ENCODE measurements around the gene RAB1B.
"Not testable (repeated sequence)": the region's sequence is repeated elsewhere in the genome, so short reads cannot be mapped to it uniquely, and the experiment has no call there.

Gene RAB1B

DNA sequence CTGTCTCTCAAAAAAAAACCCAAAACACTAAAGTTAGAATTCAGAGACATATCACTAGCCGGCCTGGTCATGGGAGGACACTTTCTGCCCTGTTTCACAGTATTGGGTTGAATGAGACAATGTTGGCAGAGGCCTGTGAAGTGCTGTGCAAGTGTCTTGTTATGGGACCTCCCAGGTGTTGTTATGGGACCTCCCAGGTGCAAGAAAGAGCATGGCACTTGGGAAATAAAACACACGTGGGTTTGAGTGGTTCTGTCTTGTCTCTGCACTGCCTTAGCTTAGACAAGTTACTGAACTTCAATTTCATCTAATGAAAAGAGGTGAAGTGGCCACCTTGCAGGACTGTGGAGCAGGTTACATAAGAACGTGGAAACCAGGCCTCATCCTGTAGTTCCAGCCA is 28.9 kb upstream of the RAB1B start:
- in situ Hi-C loops (cut with MboI; ENCODE audit: low sequenced_read_pairs), result no loop called here

DNA sequence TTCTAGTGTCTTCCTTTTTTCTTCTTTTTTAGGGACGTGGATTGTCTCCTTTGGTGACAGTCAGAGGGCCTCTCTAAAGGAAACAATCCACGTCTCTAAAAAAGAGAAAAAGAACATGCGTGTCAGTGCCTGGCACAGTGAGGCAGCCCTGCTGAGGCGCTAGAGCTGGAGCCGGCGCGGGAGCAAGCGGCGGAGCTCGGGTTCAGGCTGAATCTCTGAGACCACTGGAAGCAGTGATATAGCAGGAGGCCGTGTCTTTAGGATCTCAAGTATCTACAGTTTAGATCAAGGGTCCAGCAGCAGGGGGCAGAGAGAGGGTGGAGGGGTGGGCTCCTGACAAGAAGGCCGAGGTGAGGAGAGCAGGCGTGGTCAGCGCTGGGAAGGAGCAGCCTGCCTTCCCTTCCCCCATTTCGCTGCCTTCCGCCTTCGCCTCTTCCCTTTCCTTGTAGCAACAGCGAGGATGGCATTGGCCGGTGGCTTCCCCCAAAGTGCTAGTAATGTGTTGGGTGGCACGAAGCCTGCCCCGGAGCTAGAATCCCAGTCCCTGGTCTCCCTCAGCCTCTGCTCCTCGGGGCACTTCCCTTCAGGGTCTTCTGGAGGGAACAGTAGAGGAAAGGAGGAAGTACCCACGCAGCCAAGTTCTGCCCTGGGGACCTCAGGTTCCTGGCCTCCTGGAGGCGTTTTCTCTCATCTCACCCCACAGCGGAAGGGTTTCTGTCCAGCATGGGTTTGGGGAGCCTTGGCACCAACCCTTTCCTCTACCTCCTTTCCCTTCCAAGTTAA is 28.2 kb upstream of the RAB1B start:
- in situ Hi-C loops (cut with MboI; ENCODE audit: low sequenced_read_pairs), result no loop called here

DNA sequence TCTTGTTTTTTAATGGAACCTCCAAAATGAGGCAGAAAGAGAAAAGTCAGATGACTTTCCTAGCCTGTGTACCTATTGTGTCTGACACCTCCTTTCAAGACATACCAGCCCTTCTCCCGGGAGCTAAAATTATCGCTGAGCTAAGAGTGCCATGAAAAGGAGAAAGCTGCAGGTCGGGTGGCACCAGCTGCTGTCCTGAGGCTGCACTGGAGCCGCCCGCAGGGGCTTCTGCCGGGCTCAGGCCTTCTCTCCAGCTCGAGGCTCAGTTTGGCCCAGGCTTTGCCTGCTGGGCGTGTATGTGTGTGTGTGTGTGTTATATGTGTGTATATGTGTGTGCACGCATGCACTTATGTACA is 27.7 kb upstream of the RAB1B start:
- in situ Hi-C loops (cut with MboI; ENCODE audit: low sequenced_read_pairs), result no loop called here

DNA sequence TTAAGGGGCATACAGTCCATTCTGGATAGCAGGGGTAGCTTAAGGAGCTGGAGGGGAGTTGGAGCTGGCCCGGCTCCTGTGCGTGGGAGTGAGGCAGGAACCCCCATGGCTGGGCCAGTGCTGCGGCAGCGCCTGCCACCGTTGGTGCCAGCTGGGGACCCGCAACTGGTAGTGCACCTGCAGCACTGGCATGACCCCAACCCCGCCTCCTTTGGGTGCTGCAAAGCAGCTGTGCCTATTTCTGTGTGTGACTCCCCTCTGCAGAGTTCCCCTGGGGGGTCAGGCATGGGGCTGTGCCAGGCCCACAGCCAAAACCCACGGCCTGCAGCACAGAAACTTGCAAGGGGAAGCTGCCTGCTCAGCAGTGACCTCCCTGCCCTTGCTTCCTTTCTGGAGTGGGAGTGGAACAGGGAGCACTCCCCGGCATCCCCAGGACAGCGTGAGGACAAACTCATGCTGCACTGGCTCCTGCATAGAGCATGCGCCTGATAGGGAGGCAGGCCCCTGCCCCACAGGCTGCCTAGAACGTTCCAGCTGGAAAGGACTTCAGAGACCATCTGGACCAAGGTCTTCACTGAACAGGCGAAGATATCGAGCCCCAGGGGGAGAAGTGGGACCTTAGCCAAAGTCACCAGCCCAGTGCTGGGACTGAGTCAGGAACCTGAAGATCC is 26.2 kb upstream of the RAB1B start:
- in situ Hi-C loops (cut with MboI; ENCODE audit: low sequenced_read_pairs), result no loop called here

DNA sequence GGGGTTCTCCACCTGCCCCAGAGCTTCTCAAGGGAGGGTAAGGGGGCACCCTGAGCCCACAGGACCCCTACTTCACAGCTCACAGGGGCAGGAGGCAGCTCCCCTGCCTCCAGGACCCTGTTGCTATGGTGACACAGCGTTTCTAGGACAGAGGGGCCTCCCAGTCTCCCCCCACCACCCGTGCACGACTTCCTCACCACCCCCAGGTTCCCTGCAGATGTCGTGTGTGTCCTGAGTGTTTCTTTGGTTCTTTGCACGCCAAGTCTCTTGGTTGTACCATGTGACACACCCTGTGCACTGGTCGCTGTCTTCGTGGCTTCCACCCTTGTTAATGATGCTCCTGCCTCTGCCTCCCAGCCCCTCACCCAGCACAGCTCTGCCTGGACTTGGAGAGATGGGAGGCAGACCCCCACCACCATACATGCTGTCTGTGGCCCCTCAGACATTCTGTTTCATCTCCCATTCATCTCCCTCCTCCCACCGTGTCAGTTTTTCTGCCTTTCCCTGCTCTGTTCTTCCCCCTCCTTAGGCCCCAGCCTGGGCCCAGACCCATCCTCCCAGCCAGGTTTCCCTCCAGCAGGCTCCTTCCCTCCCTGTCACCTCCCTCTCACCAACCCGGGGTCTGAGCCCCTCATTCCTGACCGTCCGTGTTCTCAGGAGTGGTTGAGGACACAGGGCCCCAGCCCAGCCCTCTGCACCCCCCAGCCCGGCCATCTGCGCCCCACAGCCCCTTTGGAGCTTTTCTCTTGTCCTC is 24.5 kb upstream of the RAB1B start:
- in situ Hi-C loops (cut with MboI; ENCODE audit: low sequenced_read_pairs), result no loop called here

DNA sequence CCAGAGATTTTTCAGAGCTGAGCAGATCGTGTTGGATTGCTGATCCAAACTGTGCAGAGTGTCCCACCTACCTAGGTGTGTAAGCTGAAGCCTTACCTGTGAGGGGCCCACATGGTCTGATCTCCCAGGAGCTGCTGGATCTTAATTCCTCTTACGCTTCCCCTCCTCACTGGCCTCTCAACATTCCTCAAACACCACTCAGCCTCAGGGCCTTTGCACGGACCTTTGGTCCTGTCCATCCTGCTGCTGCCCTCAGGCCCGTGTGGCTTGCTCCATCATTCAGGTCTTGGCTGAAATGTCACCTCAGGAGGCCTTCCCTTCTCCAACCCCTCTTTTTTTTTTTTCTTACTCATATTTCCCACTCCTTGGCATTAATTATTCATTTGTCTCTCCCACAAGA is 21.1 kb upstream of the RAB1B start:
- in situ Hi-C loops (cut with MboI; ENCODE audit: low sequenced_read_pairs), result no loop called here

DNA sequence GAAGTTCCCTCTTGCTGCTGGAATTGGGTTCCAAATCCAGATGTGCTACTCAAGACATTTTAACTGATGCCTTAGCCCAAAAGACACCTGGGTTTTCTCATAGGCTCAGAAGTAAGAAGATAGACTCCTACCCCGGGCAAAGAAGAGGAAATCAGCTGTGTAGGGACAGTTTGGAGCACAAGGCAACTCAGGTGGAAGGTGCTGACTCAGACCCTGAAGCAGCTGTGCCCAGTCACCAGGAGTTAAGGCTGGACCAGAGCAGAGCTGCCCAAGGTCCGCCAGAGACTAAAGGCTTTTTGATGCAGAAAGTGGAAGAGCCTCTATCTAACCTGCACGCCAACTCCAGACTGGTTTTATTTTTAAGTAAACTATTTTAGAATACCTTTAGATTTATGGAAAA is 20.6 kb upstream of the RAB1B start:
- in situ Hi-C loops (cut with MboI; ENCODE audit: low sequenced_read_pairs), result no loop called here

DNA sequence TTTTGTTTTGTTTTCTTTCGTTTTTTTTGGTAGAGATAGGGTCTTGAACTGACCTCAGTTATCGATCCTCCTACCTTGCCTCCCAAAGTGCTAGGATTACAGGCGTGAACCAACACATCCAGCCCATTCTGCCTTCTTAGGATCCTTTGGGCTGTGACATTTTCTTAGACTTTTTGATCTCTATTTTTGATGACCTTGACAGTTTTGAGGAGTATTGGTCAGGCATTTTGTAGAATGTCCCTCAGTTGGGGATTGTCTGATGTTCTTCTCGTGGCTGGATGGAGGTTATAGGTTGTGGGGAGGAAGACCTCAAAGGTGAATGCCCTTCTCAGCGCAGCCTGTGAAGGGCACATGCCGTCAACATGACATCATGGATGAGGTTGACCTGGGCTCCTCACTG is 19.5 kb upstream of the RAB1B start:
- in situ Hi-C loops (cut with MboI; ENCODE audit: low sequenced_read_pairs), result no loop called here

DNA sequence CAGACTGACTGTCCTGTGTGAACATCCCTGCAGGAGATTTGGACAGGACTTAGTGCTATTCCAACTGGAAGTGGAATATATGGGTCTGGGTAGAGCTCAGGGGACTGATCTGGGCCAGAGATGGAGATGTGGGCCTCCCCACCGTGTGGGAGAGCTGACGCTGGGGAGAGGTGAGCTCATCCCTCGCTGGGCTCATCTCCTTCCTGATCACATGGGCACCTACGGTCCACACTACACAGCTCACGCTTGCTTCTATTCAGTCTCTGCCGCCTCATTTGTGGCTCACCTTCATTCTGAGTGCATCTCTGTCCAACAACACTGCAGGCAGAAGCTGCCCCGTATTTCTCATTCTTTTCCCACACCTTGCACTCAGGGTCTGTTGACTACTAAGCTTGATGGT is 16.6 kb upstream of the RAB1B start:
- in situ Hi-C loops (cut with MboI; ENCODE audit: low sequenced_read_pairs), result no loop called here

DNA sequence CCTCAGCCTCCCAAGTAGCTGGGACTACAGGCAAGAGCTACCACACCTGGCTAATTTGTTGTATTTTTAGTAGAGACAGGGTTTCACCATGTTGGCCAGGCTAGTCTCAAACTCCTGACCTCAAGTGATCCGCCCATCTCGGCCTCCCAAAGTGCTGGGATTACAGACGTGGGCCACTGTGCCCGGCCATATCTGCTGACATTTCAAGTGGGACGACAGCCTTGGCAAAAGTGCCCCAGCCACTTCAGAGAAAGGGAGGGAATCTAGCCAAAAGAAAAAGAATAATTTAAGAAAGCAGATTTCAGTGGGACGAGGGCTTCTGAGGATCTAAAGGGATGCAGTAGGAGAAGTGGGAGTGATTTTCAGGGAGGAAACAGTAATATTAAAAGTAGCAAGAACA is 15.4 kb upstream of the RAB1B start:
- in situ Hi-C loops (cut with MboI; ENCODE audit: low sequenced_read_pairs), result not testable (repeated sequence)

DNA sequence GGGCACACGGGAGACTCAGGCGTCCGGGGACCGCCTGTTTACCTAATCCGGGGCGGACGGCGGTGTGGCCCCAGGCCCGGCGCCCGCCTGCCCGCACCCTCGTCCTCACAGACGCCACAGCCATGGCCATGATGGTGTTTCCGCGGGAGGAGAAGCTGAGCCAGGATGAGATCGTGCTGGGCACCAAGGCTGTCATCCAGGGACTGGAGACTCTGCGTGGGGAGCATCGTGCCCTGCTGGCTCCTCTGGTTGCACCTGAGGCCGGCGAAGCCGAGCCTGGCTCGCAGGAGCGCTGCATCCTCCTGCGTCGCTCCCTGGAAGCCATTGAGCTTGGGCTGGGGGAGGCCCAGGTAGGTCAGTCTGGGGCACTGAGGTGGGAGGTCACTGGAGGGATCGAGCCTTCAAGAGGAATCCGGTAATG is 10.0 kb upstream of the RAB1B start:
- in situ Hi-C loops (cut with MboI; ENCODE audit: low sequenced_read_pairs), result no loop called here

DNA sequence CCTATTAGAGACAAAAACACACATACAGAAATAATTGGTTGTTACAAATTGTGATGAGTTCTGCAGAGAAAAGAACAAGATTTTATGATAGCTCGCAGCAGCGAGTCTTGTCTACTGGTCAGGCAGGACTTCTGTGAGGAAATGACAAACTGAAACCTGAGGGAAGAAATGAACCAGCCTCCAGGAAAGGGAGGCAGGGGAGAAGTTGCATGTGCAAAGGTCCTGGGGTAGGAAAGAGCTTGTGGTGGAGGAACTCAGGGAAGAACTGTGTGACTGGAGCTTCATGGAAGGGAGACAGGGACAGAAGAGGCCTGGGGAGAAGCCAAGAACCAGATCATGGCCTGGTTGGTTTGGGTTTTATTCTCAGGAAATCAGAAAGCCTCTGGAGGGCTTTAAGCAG is 9.2 kb upstream of the RAB1B start:
- in situ Hi-C loops (cut with MboI; ENCODE audit: low sequenced_read_pairs), result no loop called here

DNA sequence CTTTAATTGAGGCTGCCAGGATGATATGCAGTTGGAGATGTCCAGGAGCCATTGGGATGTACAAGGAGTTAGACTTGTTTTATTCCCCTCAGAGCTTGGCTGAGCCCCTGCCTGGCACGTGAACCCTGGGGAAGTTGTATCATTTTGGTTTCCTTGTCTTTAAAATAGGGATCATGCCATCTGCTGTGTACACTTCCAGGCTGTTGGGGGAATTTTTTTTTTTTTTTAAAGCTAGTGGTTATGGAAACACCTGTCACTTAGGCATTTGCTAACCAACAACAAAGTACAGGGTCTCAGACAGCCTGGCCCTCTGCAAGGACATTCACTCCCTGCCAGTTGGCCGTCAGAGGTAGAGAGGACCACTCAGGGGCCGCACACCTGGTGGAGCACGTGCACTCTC is 8.5 kb upstream of the RAB1B start:
- in situ Hi-C loops (cut with MboI; ENCODE audit: low sequenced_read_pairs), result no loop called here

DNA sequence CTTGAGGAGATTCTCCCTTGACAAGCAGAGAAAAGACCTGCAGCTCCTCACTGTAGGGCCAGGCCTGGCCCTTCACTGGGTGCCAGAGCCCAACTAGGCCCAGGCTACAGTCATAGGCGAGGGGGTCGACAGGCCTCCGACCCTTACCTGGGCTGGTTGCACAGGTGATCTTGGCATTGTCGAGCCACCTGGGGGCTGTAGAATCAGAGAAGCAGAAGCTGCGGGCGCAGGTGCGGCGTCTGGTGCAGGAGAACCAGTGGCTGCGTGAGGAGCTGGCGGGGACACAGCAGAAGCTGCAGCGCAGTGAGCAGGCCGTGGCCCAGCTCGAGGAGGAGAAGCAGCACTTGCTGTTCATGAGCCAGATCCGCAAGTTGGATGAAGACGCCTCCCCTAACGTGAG is 6.9 kb upstream of the RAB1B start:
- in situ Hi-C loops (cut with MboI; ENCODE audit: low sequenced_read_pairs), result no loop called here

DNA sequence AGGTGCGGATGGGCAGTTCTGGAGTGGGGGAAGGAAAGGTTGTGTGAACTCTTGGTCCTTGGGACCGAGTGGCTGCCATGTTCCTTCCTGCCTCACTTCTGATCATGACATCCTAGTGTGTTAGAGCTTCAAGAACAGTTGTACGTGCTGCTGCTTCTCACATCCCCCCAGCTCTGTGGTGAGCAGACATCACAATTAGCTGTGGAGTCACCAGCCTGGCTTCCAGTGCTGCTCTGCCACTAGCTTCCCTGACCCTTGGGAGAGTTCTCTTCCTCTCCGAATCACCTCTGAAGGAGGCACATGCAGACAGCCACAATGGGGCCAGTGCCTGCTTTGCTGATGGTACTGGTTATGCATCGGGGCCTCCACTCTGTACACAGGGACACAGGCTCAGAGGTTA is 6.2 kb upstream of the RAB1B start:
- in situ Hi-C loops (cut with MboI; ENCODE audit: low sequenced_read_pairs), result no loop called here

DNA sequence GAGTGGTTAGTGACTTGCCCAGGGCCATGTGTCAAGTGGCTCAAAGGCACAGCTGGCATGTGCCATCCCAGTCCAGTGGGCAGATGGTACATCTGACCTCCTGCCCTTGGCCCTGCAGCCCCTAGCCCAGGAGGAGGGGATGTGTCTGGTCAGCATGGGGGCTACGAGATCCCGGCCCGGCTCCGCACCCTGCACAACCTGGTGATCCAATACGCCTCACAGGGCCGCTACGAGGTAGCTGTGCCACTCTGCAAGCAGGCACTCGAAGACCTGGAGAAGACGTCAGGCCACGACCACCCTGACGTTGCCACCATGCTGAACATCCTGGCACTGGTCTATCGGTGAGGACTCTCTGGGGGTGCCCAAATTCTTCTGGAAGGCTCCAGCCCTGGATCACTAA is 5.7 kb upstream of the RAB1B start:
- in situ Hi-C loops (cut with MboI; ENCODE audit: low sequenced_read_pairs), result no loop called here

DNA sequence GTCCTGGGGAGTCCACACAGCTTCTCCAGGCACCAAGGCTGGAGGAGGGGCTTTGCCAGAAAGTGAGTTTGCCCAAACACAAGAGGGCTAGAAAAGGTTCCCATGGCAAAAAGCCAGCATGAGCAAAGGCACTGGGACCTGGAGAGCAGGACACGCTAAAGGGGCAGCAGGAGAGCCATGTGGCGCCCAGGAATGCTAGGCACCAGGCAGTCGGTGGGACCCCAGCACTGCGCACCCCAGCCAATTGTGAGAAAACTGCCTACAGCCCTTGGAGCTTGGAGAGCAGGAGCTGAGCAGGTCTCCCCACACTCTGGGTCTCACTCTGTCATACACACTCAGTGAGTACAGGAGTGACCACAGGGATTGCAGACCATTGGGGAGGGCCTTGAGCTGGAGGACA is 5.2 kb upstream of the RAB1B start:
- in situ Hi-C loops (cut with MboI; ENCODE audit: low sequenced_read_pairs), result no loop called here

DNA sequence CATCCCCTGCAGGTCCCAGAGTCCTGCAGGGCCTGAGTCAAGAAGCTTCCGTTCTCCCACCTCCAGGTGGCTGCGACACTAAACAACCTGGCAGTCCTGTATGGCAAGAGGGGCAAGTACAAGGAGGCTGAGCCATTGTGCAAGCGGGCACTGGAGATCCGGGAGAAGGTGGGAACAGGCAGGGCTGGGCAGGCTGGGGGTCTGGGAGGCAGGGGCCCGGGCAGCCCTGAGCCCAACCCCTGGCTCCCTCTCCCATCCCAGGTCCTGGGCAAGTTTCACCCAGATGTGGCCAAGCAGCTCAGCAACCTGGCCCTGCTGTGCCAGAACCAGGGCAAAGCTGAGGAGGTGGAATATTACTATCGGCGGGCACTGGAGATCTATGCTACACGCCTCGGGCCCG is 4.7 kb upstream of the RAB1B start:
- in situ Hi-C loops (cut with MboI; ENCODE audit: low sequenced_read_pairs), result no loop called here

DNA sequence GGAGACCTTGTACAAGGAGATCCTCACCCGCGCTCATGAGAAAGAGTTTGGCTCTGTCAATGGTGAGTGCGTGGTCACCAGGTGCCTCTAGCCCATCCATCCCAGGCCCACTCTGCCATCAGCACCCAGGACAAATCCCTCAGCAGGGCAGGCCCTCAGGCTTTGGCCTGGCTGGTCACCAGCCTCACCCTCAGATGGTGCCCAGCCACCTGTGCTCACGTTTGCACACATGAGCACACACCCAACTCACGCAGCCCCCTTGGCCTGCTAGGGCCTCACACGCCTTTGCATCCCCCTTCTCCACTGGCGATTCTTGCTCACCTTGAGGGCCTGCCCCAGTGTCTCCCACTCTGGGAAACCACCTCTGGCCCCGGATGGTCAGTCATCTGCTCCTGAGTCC is 4.1 kb upstream of the RAB1B start:
- in situ Hi-C loops (cut with MboI; ENCODE audit: low sequenced_read_pairs), result no loop called here

DNA sequence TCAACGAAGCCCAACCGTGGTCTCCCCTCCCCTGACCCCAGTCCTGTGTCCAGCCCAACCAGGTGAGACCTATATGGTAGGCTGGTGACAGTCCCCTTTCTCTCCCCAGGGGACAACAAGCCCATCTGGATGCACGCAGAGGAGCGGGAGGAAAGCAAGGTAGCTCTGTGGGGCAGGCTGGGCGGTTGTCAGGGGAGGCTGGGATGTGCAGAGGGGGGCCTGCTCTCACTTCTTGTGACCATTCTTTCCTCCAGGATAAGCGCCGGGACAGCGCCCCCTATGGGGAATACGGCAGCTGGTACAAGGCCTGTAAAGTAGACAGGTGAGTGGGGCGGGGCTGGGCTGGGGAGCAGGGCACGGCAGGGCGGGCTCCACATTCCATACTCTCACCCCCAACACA is 3.5 kb upstream of the RAB1B start:
- in situ Hi-C loops (cut with MboI; ENCODE audit: low sequenced_read_pairs), result no loop called here

DNA sequence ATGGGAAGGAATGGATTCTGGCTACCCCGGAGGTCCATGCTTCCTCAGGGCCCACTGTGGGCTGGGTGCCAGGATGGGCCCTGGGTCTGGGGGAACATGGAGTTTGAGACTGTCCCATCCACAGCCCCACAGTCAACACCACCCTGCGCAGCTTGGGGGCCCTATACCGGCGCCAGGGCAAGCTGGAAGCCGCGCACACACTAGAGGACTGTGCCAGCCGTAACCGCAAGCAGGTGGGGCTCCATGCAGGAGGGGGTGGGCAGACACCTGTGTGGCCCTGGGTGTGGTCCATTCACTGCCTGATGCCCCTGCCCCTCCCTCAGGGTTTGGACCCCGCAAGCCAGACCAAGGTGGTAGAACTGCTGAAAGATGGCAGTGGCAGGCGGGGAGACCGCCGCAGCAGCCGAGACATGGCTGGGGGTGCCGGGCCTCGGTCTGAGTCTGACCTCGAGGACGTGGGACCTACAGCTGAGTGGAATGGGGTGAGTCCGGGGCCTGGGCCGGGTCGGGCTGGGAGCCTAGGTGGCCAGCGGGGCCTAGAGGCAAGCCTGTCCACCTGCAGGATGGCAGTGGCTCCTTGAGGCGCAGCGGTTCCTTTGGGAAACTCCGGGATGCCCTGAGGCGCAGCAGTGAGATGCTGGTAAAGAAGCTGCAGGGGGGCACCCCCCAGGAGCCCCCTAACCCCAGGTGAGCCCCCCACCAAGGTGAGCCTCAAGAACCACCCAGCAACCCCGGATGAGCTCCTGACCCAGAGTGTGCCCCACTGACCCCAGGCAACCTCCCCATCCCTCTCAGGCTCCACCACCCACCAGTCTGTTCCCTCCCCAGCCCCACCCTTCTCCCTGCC is 2.7 kb upstream of the RAB1B start:
- in situ Hi-C loops (cut with MboI; ENCODE audit: low sequenced_read_pairs), result no loop called here

Data from HL-60/S4 (cell line).